ENCODE data around the gene CBLN3. TPM values are rescaled to one million over a fixed set of nuclear protein-coding genes. Genes with fewer than 3 reads are reported as not detected.

Gene CBLN3
- total RNA-seq, 3 donors from 2014 or later (not counting 1 experiment from before 2014, with no cell fraction given), result 0.75 to 1.5 (median 1.1) TPM

GRCh38 chr14:24434036-24434435 is 4.6 kb upstream of the CBLN3 start:
- Histone ChIP-seq H3K36me3 (ENCODE audit: control insufficient read depth, insufficient read depth, low read length) (peaks cover 56% of the 10 kb centered on the region), H3K27me3 (ENCODE audit: control insufficient read depth, insufficient read depth, low read length) (no peaks in the 10 kb centered on the region), H3K9me3 (ENCODE audit: control insufficient read depth, insufficient read depth, low read length) (no peaks in the 10 kb centered on the region), H3K27ac (ENCODE audit: low read length) (no peak overlapping the region), H3K4me3 (ENCODE audit: low read length) (no peak overlapping the region), H3K4me1 (ENCODE audit: control insufficient read depth, insufficient read depth, low read length) (peaks cover 42% of the 10 kb centered on the region)
- WGBS (ENCODE audit: insufficient coverage), result 90% methylated on average over 6 of the region's 7 CpGs
- intact Hi-C loops (cut with micrococcal nuclease), result loop anchor here (10.0 kb wide), 1 partner anchor 189 kb away; the partner anchor contains the start of gene TINF2
- H3K4me1 Mint-ChIP-seq, result peaks cover 29 to 58% of the 10 kb centered on the region in 2 donors
- no peaks in the 10 kb centered on the region for H3K27me3 Mint-ChIP-seq (ENCODE audit: low read depth in 2 of 2)
- H3K27ac Mint-ChIP-seq, result no peak overlapping the region
- H3K4me3 Mint-ChIP-seq, result no peak overlapping the region
- TF ChIP-seq CTCF (IDR thresholded peaks at IDR 0.05), result no peak
- no peaks in the 10 kb centered on the region for H3K36me3 Mint-ChIP-seq
- DNase-seq (no peak), ATAC-seq (no peak)
- H3K9me3 Mint-ChIP-seq, result no peaks in the 10 kb centered on the region

- Histone ChIP-seq H3K27me3 (ENCODE audit: control insufficient read depth, insufficient read depth, low read length) (no peaks in the 10 kb centered on the region), H3K4me1 (ENCODE audit: control insufficient read depth, insufficient read depth, low read length) (peaks cover 44% of the 10 kb centered on the region), H3K27ac (ENCODE audit: low read length) (no peak overlapping the region), H3K4me3 (ENCODE audit: low read length) (no peak overlapping the region), H3K9me3 (ENCODE audit: control insufficient read depth, insufficient read depth, low read length) (no peaks in the 10 kb centered on the region), H3K36me3 (ENCODE audit: control insufficient read depth, insufficient read depth, low read length) (peaks cover 42% of the 10 kb centered on the region)
- no peak for TF ChIP-seq CTCF (IDR thresholded peaks at IDR 0.05)
- Mint-ChIP-seq H3K4me3 (peak overlapping the region; percentile 17), H3K36me3 (no peaks in the 10 kb centered on the region), H3K27me3 (ENCODE audit: low read depth in 2 of 2) (no peaks in the 10 kb centered on the region), H3K9me3 (no peaks in the 10 kb centered on the region), H3K27ac (peak overlapping the region; percentile 87 to 97), H3K4me1 (peaks cover 23 to 51% of the 10 kb centered on the region in 2 donors)
- intact Hi-C loops (cut with micrococcal nuclease), result loop anchor here (10.0 kb wide), 1 partner anchor 188 kb away; the partner anchor contains the start of gene TINF2
- WGBS (ENCODE audit: insufficient coverage), result 96% methylated on average over 23 of the region's 24 CpGs
- ATAC-seq (no peak), DNase-seq (no peak)
These were observed 3.0 kb upstream of the CBLN3 start for GRCh38 chr14:24432259-24433131.

GRCh38 chr14:24431569-24432258 is 2.2 kb upstream of the CBLN3 start:
- ATAC-seq, result peak; percentile 53 to 72 (median 57)
- no peaks in the 10 kb centered on the region for H3K27me3 Mint-ChIP-seq (ENCODE audit: low read depth in 2 of 2)
- H3K36me3 Mint-ChIP-seq, result no peaks in the 10 kb centered on the region
- WGBS (ENCODE audit: insufficient coverage), result 52% methylated on average over 15 of the region's 15 CpGs
- H3K27ac Mint-ChIP-seq, result peak overlapping the region; percentile 87 to 97
- H3K4me1 Mint-ChIP-seq, result peaks cover 18 to 45% of the 10 kb centered on the region in 2 donors
- H3K4me3 ChIP-seq (ENCODE audit: low read length), result peak overlapping the region; percentile 93
- H3K27ac ChIP-seq (ENCODE audit: low read length), result peak overlapping the region; percentile 99
- H3K4me3 Mint-ChIP-seq, result peak overlapping the region; percentile 84
- no peaks in the 10 kb centered on the region for H3K27me3 ChIP-seq (ENCODE audit: control insufficient read depth, insufficient read depth, low read length)
- intact Hi-C loops (cut with micrococcal nuclease), result loop anchor here (1.0 to 10.0 kb wide), 5 partner anchors 11 to 215 kb away; partner anchors contain the start of genes MDP1, SDR39U1 and TINF2
- H3K4me1 ChIP-seq (ENCODE audit: control insufficient read depth, insufficient read depth, low read length), result peaks cover 36% of the 10 kb centered on the region
- TF ChIP-seq CTCF (IDR thresholded peaks at IDR 0.05), result peak; percentile 81
- peak; percentile 82 to 96 for DNase-seq
- H3K36me3 ChIP-seq (ENCODE audit: control insufficient read depth, insufficient read depth, low read length), result peaks cover 34% of the 10 kb centered on the region
- H3K9me3 Mint-ChIP-seq, result no peaks in the 10 kb centered on the region
- no peaks in the 10 kb centered on the region for H3K9me3 ChIP-seq (ENCODE audit: control insufficient read depth, insufficient read depth, low read length)
